Sigmoid colon (tissue), 4 donors: ENCODE results near the gene ADCY2.

Experiments used
- CTCF ChIP-seq, 4 experiments: fragments of 450-650 bp in 3 of 4; fragments of 200-600 bp in 1 of 4; IDR thresholded peaks; one replicate each; pipeline ENCODE4 v1.5.1; 2016 to 2019; ENCODE audit warnings: antibody characterized with exemption in 4 of 4, mild to moderate bottlenecking in 3 of 4, moderate library complexity in 2 of 4
- POLR2AphosphoS5 ChIP-seq, 4 donors: sonication (generic); formaldehyde crosslinking; IDR thresholded peaks; one replicate each; pipeline ENCODE4 v1.6.1; 2017; ENCODE audit warnings: antibody characterized with exemption in 4 of 4

GRCh38 chr5:7515284-7515914 lies 119.5 kb downstream of the ADCY2 start:
- TF ChIP-seq CTCF (IDR thresholded peaks at IDR 0.05): no peak
- no peak for TF ChIP-seq POLR2AphosphoS5 (IDR thresholded peaks at IDR 0.05)
